ENCODE results near the gene CCL22.

- TF ChIP-seq, protein P1, sequence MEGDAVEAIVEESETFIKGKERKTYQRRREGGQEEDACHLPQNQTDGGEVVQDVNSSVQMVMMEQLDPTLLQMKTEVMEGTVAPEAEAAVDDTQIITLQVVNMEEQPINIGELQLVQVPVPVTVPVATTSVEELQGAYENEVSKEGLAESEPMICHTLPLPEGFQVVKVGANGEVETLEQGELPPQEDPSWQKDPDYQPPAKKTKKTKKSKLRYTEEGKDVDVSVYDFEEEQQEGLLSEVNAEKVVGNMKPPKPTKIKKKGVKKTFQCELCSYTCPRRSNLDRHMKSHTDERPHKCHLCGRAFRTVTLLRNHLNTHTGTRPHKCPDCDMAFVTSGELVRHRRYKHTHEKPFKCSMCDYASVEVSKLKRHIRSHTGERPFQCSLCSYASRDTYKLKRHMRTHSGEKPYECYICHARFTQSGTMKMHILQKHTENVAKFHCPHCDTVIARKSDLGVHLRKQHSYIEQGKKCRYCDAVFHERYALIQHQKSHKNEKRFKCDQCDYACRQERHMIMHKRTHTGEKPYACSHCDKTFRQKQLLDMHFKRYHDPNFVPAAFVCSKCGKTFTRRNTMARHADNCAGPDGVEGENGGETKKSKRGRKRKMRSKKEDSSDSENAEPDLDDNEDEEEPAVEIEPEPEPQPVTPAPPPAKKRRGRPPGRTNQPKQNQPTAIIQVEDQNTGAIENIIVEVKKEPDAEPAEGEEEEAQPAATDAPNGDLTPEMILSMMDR (IDR thresholded peaks at IDR 0.05): no peak
- no peak for TF ChIP-seq POLR2A (IDR thresholded peaks at IDR 0.05)
These were observed 15.4 kb upstream of the CCL22 start for GRCh38 chr16:57343221-57343620.
